Muscle layer of duodenum (tissue), 2 donors: ENCODE measurements around the gene ARMC9.
"Not testable (repeated sequence)": the region's sequence is repeated elsewhere in the genome, so short reads cannot be mapped to it uniquely, and the experiment has no call there.

Source experiments
- H3K27ac ChIP-seq: one replicate; pipeline ENCODE4 v1.7.0; 2013; ENCODE audit warnings: mild to moderate bottlenecking, low read length
- H3K27me3 ChIP-seq: one replicate; pipeline ENCODE4 v1.7.0; 2013; ENCODE audit warnings: low read depth, mild to moderate bottlenecking, control low read depth, low read length
- H3K36me3 ChIP-seq, 2 donors: one replicate each; pipeline ENCODE4 v1.7.0; 2013; ENCODE audit warnings: low read length in 2 of 2, control low read depth in 1 of 2, mild to moderate bottlenecking in 1 of 2; ENCODE audit not compliant: insufficient read depth in 2 of 2, control insufficient read depth in 1 of 2
- H3K4me1 ChIP-seq, 2 donors: one replicate each; pipeline ENCODE4 v1.7.0; 2013; ENCODE audit warnings: low read length in 2 of 2, mild to moderate bottlenecking in 2 of 2, control low read depth in 1 of 2, moderate library complexity in 1 of 2; ENCODE audit not compliant: insufficient read depth in 2 of 2, control insufficient read depth in 1 of 2
- H3K4me3 ChIP-seq, 2 donors: one replicate each; pipeline ENCODE4 v1.7.0; 2013; ENCODE audit warnings: low read length in 2 of 2, low read depth in 1 of 2, mild to moderate bottlenecking in 1 of 2
- H3K9me3 ChIP-seq, 2 donors: one replicate each; pipeline ENCODE4 v1.7.0; 2013; ENCODE audit warnings: low read length in 2 of 2, control low read depth in 1 of 2, mild to moderate bottlenecking in 1 of 2; ENCODE audit not compliant: control insufficient read depth in 1 of 2
- donor health status: healthy.

The ARMC9 gene

GRCh38 chr2:231246171-231246842, 47.9 kb downstream of the ARMC9 start:
- Histone ChIP-seq H3K27me3 (no peaks in the 10 kb centered on the region), H3K36me3 (peaks cover 0 to 9% of the 10 kb centered on the region in 2 donors), H3K27ac (no peak overlapping the region), H3K9me3 (no peaks in the 10 kb centered on the region), H3K4me3 (no peak overlapping the region), H3K4me1 (no peaks in the 10 kb centered on the region)

- peaks cover 0 to 9% of the 10 kb centered on the region in 2 donors for H3K36me3 ChIP-seq
- H3K4me3 ChIP-seq = no peak overlapping the region
These were observed 51.7 kb downstream of the ARMC9 start for GRCh38 chr2:231250146-231250545.

GRCh38 chr2:231250698-231251097, 52.3 kb downstream of the ARMC9 start:
- H3K4me3 ChIP-seq = no peak overlapping the region
- H3K27ac ChIP-seq = no peak overlapping the region
- H3K4me1 ChIP-seq = peaks cover 0 to 5% of the 10 kb centered on the region in 2 donors
- H3K27me3 ChIP-seq = no peaks in the 10 kb centered on the region
- no peaks in the 10 kb centered on the region for H3K9me3 ChIP-seq
- peaks cover 0 to 9% of the 10 kb centered on the region in 2 donors for H3K36me3 ChIP-seq

More at GRCh38 chr2:231250146-231250545, 51.7 kb downstream of the ARMC9 start:
- no peaks in the 10 kb centered on the region for H3K27me3 ChIP-seq
- no peak overlapping the region for H3K27ac ChIP-seq
- no peaks in the 10 kb centered on the region for H3K9me3 ChIP-seq
- peaks cover 0 to 5% of the 10 kb centered on the region in 2 donors for H3K4me1 ChIP-seq

- not testable (repeated sequence) for H3K27ac ChIP-seq, H3K9me3 ChIP-seq, H3K27me3 ChIP-seq, H3K4me3 ChIP-seq, H3K4me1 ChIP-seq
- H3K36me3 ChIP-seq = peaks cover 6 to 21% of the 10 kb centered on the region in 2 donors
These were observed 54.9 kb downstream of the ARMC9 start for GRCh38 chr2:231253292-231253691.

- H3K9me3 ChIP-seq = no peaks in the 10 kb centered on the region
- peaks cover 0 to 4% of the 10 kb centered on the region in 2 donors for H3K4me1 ChIP-seq
- H3K4me3 ChIP-seq = no peak overlapping the region
- no peak overlapping the region for H3K27ac ChIP-seq
- peaks cover 6 to 28% of the 10 kb centered on the region in 2 donors for H3K36me3 ChIP-seq
- no peaks in the 10 kb centered on the region for H3K27me3 ChIP-seq
These were observed 58.1 kb downstream of the ARMC9 start for GRCh38 chr2:231256494-231256893.

- H3K4me1 ChIP-seq = no peaks in the 10 kb centered on the region
- no peak overlapping the region for H3K27ac ChIP-seq
- H3K9me3 ChIP-seq = no peaks in the 10 kb centered on the region
- peaks cover 12 to 35% of the 10 kb centered on the region in 2 donors for H3K36me3 ChIP-seq
- H3K4me3 ChIP-seq = no peak overlapping the region
- no peaks in the 10 kb centered on the region for H3K27me3 ChIP-seq
These were observed 59.3 kb downstream of the ARMC9 start for GRCh38 chr2:231257763-231258162.

GRCh38 chr2:231258701-231259100, 60.3 kb downstream of the ARMC9 start:
- Histone ChIP-seq H3K4me1 (no peaks in the 10 kb centered on the region), H3K4me3 (no peak overlapping the region), H3K27ac (no peak overlapping the region), H3K9me3 (no peaks in the 10 kb centered on the region), H3K27me3 (no peaks in the 10 kb centered on the region), H3K36me3 (peaks cover 12 to 37% of the 10 kb centered on the region in 2 donors)

GRCh38 chr2:231259104-231259503, 60.7 kb downstream of the ARMC9 start:
- no peaks in the 10 kb centered on the region for H3K4me1 ChIP-seq
- no peaks in the 10 kb centered on the region for H3K9me3 ChIP-seq
- peaks cover 12 to 37% of the 10 kb centered on the region in 2 donors for H3K36me3 ChIP-seq
- no peak overlapping the region for H3K27ac ChIP-seq
- no peaks in the 10 kb centered on the region for H3K27me3 ChIP-seq
- H3K4me3 ChIP-seq = no peak overlapping the region

- Histone ChIP-seq H3K27ac (no peak overlapping the region), H3K9me3 (no peaks in the 10 kb centered on the region), H3K4me3 (no peak overlapping the region), H3K4me1 (no peaks in the 10 kb centered on the region), H3K27me3 (no peaks in the 10 kb centered on the region), H3K36me3 (peaks cover 12 to 37% of the 10 kb centered on the region in 2 donors)
These were observed 62.2 kb downstream of the ARMC9 start for GRCh38 chr2:231260442-231261208.

GRCh38 chr2:231263118-231263831, 64.8 kb downstream of the ARMC9 start:
- no peaks in the 10 kb centered on the region for H3K4me1 ChIP-seq
- H3K9me3 ChIP-seq = no peaks in the 10 kb centered on the region
- H3K27me3 ChIP-seq = no peaks in the 10 kb centered on the region
- H3K36me3 ChIP-seq = peaks cover 6 to 25% of the 10 kb centered on the region in 2 donors
- H3K27ac ChIP-seq = no peak overlapping the region
- no peak overlapping the region for H3K4me3 ChIP-seq
